ENCODE measurements around the gene STPG2. TPM values are rescaled to one million over a fixed set of nuclear protein-coding genes. Genes with fewer than 3 reads are reported as not detected.

STPG2 gene
- total RNA-seq, 2 donors from 2014 or later = not detected

DNA sequence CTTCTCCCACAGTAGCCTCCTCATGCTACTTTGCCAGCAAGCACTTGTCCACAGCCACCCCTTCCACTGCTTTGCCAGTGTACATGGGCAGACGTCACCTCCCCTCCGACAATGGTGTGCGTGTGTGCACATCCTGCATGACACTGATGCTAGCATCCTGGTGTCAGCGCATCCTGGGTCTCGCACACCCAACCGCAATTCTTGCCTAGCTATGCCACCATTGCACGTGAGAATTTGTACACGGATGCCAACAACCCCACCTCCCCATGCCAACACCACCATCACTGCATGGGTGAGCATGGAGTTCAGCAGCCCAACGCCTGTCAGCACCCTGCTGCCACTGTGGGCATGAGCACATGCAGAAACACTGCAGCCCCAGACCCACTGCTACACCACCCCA, 550.0 kb downstream of the STPG2 start:
- Histone ChIP-seq H3K27ac (no peak overlapping the region), H3K4me3 (no peak overlapping the region), H3K27me3 (replicated peaks; ENCODE audit: insufficient read depth) (no peaks in the 10 kb centered on the region), H3K36me3 (no peaks in the 10 kb centered on the region), H3K9me3 (no peaks in the 10 kb centered on the region), H3K4me1 (ENCODE audit: control insufficient read depth in 1 of 2, low read depth in 2 of 2) (no peaks in the 10 kb centered on the region)
- ATAC-seq (ENCODE audit: insufficient number of reproducible peaks, low FRiP score, low read depth) (no peak), DNase-seq (ENCODE audit: low spot score) (no peak)
- TF ChIP-seq, protein P1, sequence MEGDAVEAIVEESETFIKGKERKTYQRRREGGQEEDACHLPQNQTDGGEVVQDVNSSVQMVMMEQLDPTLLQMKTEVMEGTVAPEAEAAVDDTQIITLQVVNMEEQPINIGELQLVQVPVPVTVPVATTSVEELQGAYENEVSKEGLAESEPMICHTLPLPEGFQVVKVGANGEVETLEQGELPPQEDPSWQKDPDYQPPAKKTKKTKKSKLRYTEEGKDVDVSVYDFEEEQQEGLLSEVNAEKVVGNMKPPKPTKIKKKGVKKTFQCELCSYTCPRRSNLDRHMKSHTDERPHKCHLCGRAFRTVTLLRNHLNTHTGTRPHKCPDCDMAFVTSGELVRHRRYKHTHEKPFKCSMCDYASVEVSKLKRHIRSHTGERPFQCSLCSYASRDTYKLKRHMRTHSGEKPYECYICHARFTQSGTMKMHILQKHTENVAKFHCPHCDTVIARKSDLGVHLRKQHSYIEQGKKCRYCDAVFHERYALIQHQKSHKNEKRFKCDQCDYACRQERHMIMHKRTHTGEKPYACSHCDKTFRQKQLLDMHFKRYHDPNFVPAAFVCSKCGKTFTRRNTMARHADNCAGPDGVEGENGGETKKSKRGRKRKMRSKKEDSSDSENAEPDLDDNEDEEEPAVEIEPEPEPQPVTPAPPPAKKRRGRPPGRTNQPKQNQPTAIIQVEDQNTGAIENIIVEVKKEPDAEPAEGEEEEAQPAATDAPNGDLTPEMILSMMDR (IDR thresholded peaks at IDR 0.05) = no peak

DNA sequence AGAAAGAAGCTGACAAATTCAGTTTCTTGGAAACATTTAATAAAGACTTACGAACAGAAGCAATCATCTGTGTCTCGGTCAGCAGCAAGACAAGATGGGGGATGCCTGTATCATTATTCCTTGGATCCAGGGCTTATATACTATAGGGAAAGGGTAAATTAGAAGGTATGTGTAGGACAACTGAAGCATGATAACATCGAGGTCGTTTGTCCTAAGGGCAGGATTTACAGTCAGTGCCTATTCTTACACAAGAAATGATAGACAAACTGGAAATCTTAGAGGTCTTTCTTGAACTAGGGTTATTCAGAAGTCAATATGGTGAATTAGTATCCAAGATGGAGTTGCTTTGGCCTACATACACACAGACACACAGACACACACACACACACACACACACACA, 553.0 kb downstream of the STPG2 start:
- no peak for ATAC-seq (ENCODE audit: insufficient number of reproducible peaks, low FRiP score, low read depth)
- Histone ChIP-seq H3K9me3 (no peaks in the 10 kb centered on the region), H3K4me3 (no peak overlapping the region), H3K4me1 (ENCODE audit: control insufficient read depth in 1 of 2, low read depth in 2 of 2) (no peaks in the 10 kb centered on the region), H3K27ac (no peak overlapping the region), H3K27me3 (replicated peaks; ENCODE audit: insufficient read depth) (no peaks in the 10 kb centered on the region), H3K36me3 (no peaks in the 10 kb centered on the region)
- no peak for DNase-seq (ENCODE audit: low spot score)
- TF ChIP-seq, protein P1 (IDR thresholded peaks at IDR 0.05) = no peak

DNA sequence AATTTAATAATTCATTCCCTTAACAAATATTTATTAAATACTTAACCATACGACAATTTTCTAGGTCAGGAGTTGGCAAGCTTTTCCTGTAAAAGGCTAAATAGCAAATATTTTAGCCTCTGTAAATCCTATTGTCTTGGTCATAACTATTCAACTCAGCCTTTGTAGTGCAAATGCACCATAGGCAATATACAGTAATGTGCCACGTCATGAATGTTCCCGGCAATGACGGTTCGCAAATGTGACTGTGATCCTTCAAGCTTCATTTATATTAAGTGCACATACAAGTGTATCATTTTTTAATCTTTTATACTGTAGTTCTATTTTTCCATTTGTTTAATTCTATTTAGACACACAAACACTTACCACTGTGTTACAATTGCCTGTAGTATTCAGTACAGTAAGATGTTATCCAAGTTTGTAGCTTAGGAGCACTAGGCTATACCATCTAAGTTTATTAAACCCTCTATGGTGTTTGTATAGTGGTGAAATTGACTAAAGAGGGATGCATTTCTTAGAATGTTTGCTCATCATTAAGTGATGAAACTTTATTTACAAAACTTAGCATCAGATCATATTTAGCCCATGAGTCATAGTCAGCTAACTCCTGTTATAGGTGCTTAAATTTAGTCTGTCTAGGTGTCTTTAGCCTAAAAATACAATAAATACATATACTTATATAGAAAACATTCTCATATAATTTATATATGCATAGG, 553.6 kb downstream of the STPG2 start:
- Histone ChIP-seq H3K4me1 (ENCODE audit: control insufficient read depth in 1 of 2, low read depth in 2 of 2) (no peaks in the 10 kb centered on the region), H3K36me3 (no peaks in the 10 kb centered on the region), H3K4me3 (no peak overlapping the region), H3K9me3 (no peaks in the 10 kb centered on the region), H3K27me3 (replicated peaks; ENCODE audit: insufficient read depth) (no peaks in the 10 kb centered on the region), H3K27ac (no peak overlapping the region)
- TF ChIP-seq, protein P1 (IDR thresholded peaks at IDR 0.05) = no peak
- DNase-seq (ENCODE audit: low spot score) (no peak), ATAC-seq (ENCODE audit: insufficient number of reproducible peaks, low FRiP score, low read depth) (no peak)

DNA sequence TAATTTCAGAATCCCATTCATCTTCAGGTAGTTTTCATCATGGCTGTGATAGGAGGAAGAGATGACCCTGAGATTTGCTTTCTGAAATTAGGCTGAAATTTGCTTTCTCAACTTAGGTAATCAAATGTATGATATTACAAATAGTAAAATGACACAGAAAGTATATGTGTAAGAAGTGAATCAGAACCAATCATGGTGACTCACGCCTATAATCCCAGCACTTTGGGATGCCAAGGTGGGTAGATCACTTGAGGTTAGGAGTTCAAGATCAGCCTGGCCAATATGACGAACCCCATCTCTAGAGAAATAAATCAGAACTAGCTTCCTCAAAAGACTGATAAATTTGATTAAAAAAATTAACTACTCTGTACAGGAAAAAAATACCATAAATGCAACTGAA, 555.4 kb downstream of the STPG2 start:
- Histone ChIP-seq H3K9me3 (no peaks in the 10 kb centered on the region), H3K27ac (no peak overlapping the region), H3K4me3 (no peak overlapping the region), H3K36me3 (no peaks in the 10 kb centered on the region), H3K27me3 (replicated peaks; ENCODE audit: insufficient read depth) (no peaks in the 10 kb centered on the region), H3K4me1 (ENCODE audit: control insufficient read depth in 1 of 2, low read depth in 2 of 2) (no peaks in the 10 kb centered on the region)
- TF ChIP-seq, protein P1 (IDR thresholded peaks at IDR 0.05) = no peak
- ATAC-seq (ENCODE audit: insufficient number of reproducible peaks, low FRiP score, low read depth) = no peak
- no peak for DNase-seq (ENCODE audit: low spot score)

DNA sequence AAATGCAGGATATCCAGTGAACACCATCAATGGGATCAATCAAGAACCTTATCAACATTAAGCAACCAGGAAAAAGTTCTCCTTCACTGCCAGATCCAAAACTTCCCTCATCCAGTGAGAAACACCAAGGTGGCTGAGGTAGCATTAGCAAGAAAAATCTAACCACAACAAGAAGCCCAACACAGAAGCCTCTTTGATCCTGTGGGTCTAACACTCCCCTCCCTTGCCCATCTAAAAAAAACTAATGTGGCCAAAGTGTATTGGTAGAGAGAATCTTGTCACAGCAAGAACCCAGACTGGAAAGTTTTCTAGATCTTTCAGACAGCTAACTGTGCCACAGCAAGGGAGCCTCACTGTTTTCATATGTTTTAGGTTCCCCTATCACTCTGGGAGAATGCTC, 558.0 kb downstream of the STPG2 start:
- no peaks in the 10 kb centered on the region for H3K36me3 ChIP-seq
- no peak overlapping the region for H3K4me3 ChIP-seq
- TF ChIP-seq, protein P1 (IDR thresholded peaks at IDR 0.05) = no peak
- H3K27ac ChIP-seq = no peak overlapping the region
- H3K9me3 ChIP-seq = no peaks in the 10 kb centered on the region
- DNase-seq (ENCODE audit: low spot score) (no peak), ATAC-seq (ENCODE audit: insufficient number of reproducible peaks, low FRiP score, low read depth) (no peak)
- H3K27me3 ChIP-seq (replicated peaks; ENCODE audit: insufficient read depth) = no peaks in the 10 kb centered on the region
- H3K4me1 ChIP-seq (ENCODE audit: control insufficient read depth in 1 of 2, low read depth in 2 of 2) = no peaks in the 10 kb centered on the region

All from thoracic aorta (tissue), 2 donors.